UCSD-AML1 (cell line): ENCODE results near the gene DYNC1I1.

Source experiments
- DNase-seq: peaks from one replicate; lab custom pipeline; 2025; ENCODE audit not compliant: unreplicated experiment; lab: John Stamatoyannopoulos, UW

The DYNC1I1 gene

DNA sequence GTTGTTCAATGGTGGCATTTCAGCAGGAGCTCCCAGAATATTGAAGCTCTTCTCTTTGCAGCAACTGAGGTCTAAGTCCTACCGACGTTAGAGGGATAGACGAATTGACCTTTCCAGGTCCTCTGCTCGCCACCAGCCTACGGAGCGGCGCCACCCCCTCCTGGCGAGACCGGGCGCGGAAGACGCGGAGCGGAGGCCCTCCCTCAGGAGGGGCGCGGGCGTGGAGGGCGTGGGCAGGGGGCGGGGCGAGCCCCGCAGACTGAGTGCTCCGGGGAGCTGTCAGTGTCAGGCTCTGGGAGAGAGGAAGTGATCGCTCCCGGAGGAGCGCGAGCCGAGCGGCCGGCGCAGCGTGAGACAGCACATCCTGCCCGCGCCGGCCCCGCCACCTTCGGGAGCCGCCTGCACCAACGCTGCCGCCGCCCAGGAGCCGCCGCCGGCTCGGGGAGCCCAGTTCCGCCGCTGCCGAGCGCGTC is at the start of gene DYNC1I1:
Gene DYNC1I1 (plus strand): TSS at position 257 of the 473 bp plus-strand sequence. CDS start 32,176 bp downstream, outside the sequence.
- peak; percentile 27 for DNase-seq

DNA sequence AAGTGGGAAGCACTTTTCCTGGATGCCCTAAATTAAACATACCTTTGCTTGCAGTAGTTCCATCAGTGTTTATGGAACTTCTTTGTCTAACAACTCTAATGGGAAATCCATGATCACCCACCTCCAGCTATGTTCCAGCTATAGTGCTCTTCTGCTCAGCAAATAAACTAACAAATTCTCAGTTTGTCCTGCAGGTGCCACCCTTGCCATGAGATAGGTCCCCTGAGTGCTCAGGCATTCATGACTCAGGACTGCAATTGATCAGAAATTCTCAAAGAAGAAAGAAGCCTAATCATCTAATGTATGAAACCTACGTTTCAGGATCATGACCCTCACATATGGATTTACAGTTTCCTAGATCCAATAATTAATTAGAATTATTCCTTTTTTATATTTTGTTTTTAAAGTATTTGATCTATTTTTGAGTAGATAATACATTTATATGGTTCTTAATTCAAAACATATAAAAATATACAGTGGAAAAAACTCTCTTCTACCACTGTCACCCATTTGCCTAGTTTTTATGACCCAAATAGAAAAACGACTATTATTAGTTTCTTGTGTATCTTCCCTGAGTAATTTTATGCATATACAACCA is 48.7 kb upstream of the DYNC1I1 start:
- DNase-seq, result peak; percentile 4

- no peak for DNase-seq
These were observed 47.1 kb upstream of the DYNC1I1 start for GRCh38 chr7:95725205-95725604.

- DNase-seq, result no peak
These were observed 41.7 kb upstream of the DYNC1I1 start for GRCh38 chr7:95730493-95731280.

DNA sequence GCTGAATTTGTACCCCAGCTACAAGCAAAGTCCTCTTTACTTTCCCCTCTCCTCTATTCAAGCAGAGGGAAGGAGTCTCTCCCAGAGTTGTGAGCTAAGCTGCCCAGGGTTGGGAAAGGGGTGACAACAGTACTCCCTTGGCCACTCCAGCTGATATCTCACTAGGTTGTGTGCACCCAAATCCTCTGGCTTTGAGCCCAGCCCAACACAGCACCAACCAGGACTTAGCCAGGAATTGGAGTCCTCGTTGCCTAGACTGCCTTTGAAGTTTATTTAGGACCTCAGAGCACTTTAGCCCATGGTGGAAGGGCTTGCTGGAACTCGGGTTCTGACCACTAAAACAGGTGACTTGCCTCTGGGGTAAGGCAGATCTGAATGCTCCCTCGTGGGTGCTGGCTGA is 35.7 kb upstream of the DYNC1I1 start:
- DNase-seq, result no peak

GRCh38 chr7:95737828-95738505 is 34.4 kb upstream of the DYNC1I1 start:
- DNase-seq, result no peak

DNA sequence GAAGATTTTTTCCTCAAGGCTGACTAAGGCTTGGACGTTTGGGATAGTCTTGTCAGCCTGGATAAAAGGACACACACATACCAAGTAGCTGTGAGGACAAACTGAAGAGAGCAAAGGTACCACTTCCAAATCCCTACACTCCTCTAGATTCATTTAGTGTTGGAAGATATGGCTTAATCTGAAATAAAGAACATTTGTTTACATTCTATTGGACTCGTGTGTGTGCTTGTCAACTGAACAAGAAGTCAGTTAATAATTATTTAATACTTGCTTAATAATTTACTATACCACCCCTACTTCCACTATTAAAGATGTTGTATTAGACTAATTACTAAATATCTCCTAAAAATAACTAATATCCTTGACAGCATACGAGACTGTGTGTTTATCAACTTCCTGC is 23.3 kb upstream of the DYNC1I1 start:
- no peak for DNase-seq

DNA sequence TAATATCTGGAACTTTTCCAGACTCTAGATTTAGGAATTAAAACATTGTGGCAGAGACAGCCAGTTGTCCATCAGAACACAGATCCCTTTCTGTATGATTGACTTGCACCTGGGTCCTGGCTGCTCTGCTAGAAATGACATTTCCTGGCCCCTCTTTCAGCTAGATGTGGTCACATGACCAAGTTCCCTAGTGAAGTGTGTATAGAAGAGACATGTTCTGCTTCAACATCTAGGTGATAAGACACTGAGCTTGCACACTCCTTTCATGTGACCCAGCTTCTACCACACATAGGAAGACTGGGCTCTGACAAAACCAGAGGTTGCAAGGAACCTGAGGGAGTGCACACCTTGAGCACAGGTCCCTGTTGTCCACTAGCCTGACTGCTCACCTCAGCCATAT is 22.8 kb upstream of the DYNC1I1 start:
- DNase-seq, result no peak

DNA sequence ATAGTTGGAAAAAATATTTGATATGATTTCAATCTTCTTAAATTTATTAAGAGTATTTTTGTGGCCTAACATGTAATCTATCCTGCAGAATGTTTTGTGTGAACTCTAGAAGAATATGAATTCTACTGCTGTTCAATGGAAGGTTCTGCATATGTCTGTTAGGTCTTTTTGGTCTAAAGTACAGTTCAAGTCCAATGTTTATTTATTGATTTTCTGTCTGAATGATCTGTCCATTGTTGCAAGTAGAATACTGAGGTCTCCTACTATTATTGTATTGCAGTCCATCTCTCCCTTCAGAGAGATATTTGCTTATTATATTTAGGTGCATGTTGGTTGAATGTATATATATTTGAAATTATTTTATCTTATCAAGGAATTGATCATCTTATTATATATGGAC is 18.9 kb upstream of the DYNC1I1 start:
- DNase-seq, result no peak

GRCh38 chr7:95755277-95755934 is 16.9 kb upstream of the DYNC1I1 start:
- DNase-seq, result no peak

DNA sequence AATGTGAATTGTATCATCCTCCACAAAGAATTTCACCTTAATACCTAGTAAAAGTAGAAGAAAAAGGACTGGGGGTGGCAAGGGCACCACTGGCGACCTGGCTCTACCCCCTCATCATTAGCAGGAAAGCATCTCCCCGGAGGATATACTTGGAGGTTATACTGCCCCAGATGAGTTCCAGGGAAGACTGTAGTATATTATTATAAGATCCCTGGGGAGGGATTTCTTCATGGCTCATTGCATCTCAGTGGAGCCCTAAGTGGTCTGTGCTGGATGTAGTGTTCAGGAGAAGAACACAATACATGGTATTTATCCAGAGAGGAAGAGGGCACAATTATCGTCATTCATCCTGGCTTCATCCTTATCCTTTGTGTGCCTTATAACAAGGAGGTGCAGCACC is 14.2 kb upstream of the DYNC1I1 start:
- no peak for DNase-seq

GRCh38 chr7:95766086-95766485 is 6.3 kb upstream of the DYNC1I1 start:
- DNase-seq, result no peak

DNA sequence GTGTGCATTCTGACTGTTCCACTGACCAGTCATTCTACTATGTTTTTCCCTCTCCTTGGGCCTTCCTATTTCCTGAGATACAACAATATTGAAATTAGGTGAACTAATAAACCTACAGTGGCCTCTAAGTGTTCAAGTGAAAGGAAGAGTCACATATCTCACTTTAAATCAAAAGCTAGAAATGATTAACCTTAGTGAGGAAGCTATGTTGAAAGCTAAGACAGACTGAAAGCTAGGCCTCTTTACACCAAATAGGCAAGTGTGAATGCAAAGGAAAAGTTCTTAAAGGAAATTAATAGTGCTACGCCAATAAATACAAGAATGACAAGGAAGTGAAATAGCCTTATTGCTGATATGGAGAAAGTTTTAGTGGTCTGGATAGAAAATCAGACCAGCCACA is 5.7 kb upstream of the DYNC1I1 start:
- no peak for DNase-seq

DNA sequence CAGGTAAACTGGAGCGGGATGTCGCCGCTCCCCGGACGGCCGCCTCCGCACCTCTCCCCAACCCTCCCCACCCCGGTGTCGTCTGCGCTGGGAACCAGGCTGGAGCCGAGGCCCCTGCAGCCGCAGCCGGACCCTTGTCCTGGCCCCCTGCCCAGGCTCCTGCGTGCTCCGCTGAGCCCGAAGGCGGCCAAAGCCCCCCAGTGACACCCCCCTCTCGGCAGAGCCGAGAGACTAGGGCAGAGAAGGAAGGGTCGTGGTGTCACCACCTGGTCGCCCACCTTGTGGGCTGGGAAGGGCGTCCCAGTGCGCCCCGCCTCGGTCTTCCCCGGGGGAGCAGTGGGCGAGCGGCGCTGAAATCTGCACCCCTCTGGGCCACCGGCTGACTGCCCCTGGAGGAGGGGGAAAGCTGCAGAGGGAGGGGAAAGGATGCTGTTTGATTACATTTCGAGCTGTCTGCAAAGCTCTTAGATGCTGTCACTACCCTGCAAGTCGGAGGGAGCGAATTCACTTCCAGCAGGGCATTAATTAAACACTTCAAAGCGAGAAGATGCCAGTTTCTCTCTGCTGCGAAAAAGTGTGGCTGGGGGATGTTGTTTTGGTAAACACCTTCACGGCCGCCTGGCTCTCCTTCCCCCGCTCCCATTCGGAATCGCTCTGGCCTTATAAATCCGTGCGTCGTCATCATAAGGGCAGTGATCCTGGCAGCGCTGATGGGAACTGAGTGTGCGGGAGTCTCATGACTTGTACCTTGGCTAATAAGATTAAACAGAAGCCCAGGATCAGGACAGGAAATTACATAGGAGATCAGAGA is 622 bp downstream of the DYNC1I1 start:
- no peak for DNase-seq

- DNase-seq, result no peak
These were observed 4.3 kb downstream of the DYNC1I1 start for GRCh38 chr7:95776561-95777185.

GRCh38 chr7:95777269-95777668 is 4.9 kb downstream of the DYNC1I1 start:
- DNase-seq, result no peak

GRCh38 chr7:95780665-95781064 is 8.3 kb downstream of the DYNC1I1 start:
- no peak for DNase-seq

- DNase-seq, result no peak
These were observed 9.7 kb downstream of the DYNC1I1 start for GRCh38 chr7:95781961-95782586.

DNA sequence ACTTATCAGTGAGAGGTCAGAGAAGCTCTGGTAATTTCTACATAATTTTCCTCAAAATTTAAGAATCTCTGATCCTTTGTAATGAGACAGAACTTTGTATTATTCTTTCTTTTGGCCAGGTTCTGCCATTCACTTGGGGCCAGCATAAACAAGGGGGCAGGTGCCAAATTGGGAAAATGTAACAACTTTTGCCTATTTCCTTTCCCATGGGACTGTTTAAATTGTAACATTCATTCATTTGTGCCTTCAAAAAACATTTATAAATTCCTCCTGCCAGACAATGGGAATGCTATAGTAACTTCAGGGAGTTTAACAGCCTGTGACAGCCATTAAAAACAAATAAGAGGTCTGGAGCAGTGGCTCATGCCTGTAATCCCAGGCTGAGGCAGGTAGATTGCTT is 12.4 kb downstream of the DYNC1I1 start:
- DNase-seq, result no peak

GRCh38 chr7:95788258-95788657 is 15.9 kb downstream of the DYNC1I1 start:
- DNase-seq, result no peak
